ENCODE results near the gene PTPRT. TPM values are rescaled to one million over a fixed set of nuclear protein-coding genes. Genes with fewer than 3 reads are reported as not detected.

Gene PTPRT
- total RNA-seq, 2 experiments from 2014 or later, result not detected

DNA sequence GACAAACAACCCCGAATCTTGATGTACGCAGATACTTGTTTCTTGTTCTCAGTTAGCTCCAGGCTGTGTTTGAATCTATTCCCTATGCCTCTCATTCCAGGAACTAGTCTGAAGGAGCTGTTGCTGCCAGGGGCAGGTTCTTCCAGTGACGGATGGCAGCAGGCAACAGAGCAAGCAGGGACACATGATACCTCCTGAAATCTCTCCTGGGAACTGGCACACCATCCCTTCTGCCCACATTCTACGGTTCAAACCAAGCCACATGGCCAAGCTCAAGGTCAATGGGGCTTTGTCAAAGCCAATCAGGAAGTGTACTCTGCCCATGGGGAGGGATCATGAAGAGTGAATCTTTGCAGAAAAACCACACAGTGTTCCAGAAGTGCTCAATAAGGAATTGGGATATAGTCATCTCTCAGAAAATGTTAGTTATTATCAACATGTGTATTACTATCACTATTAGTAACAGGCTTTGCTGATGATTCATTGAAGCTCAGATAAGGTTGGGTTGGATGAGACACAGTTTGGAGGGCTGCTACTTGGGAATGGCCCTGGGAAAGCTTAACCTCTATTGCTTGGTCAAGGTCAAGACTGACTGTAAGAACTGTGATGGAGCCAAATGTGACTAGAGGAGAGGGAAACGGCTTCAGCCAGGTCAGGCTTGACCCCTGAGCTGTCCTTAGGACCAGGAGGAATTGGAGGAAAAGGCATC lies 454.9 kb downstream of the PTPRT start:
- H3K4me1 Mint-ChIP-seq, result no peaks in the 10 kb centered on the region
- no peak overlapping the region for H3K27ac Mint-ChIP-seq
- no peaks in the 10 kb centered on the region for H3K36me3 Mint-ChIP-seq
- peaks cover 8% of the 10 kb centered on the region for H3K9me3 Mint-ChIP-seq
- DNase-seq, result no peak
- H3K4me3 Mint-ChIP-seq, result no peak overlapping the region
- ATAC-seq (ENCODE audit: low read depth), result no peak
- POLR2A ChIA-PET, result no interaction called here
- no peaks in the 10 kb centered on the region for H3K27me3 Mint-ChIP-seq

DNA sequence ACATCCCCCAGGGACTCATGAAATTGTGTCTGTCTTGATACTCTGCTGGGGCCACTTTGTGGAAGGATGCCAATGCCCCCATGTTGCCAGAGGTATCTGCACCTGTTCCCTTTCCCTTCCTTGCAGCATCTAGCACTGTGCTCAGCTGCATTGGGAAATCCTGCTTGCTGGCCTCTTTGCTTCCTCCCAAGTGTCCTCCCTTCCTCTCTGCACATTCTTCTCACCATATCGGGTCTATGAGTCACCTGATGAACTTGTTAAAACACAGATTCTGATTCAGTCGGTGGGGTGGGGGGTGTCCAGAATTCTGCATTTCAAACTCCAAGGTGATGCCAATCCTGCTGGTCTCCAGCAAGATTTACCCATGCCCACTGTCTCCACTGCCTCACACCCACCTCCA lies 467.8 kb downstream of the PTPRT start:
- peaks cover 2% of the 10 kb centered on the region for H3K27me3 Mint-ChIP-seq
- H3K27ac Mint-ChIP-seq, result no peak overlapping the region
- POLR2A ChIA-PET, result no interaction called here

GRCh38 chr20:42714298-42715141 lies 475.2 kb downstream of the PTPRT start:
- H3K4me3 Mint-ChIP-seq, result no peak overlapping the region
- peaks cover 11% of the 10 kb centered on the region for H3K9me3 Mint-ChIP-seq
- H3K27me3 Mint-ChIP-seq, result no peaks in the 10 kb centered on the region
- ATAC-seq (ENCODE audit: low read depth), result no peak
- POLR2A ChIA-PET, result no interaction called here
- H3K4me1 Mint-ChIP-seq, result no peaks in the 10 kb centered on the region
- DNase-seq, result no peak
- no peaks in the 10 kb centered on the region for H3K36me3 Mint-ChIP-seq
- no peak overlapping the region for H3K27ac Mint-ChIP-seq

More for the DNA sequence above, 467.8 kb downstream of the PTPRT start:
- peaks cover 5% of the 10 kb centered on the region for H3K9me3 Mint-ChIP-seq
- DNase-seq, result no peak
- no peaks in the 10 kb centered on the region for H3K36me3 Mint-ChIP-seq
- no peaks in the 10 kb centered on the region for H3K4me1 Mint-ChIP-seq
- no peak for ATAC-seq (ENCODE audit: low read depth)
- H3K4me3 Mint-ChIP-seq, result no peak overlapping the region

- Mint-ChIP-seq H3K27me3 (no peaks in the 10 kb centered on the region), H3K4me3 (no peak overlapping the region), H3K36me3 (no peaks in the 10 kb centered on the region), H3K4me1 (no peaks in the 10 kb centered on the region), H3K27ac (no peak overlapping the region), H3K9me3 (peaks cover 14% of the 10 kb centered on the region)
- no peak for DNase-seq
- POLR2A ChIA-PET, result no interaction called here
- no peak for ATAC-seq (ENCODE audit: low read depth)
Observed at GRCh38 chr20:42708266-42708665, 481.4 kb downstream of the PTPRT start.

- no peak for ATAC-seq (ENCODE audit: low read depth)
- no peak overlapping the region for H3K27ac Mint-ChIP-seq
- H3K36me3 Mint-ChIP-seq, result no peaks in the 10 kb centered on the region
- H3K9me3 Mint-ChIP-seq, result peaks cover 19% of the 10 kb centered on the region
- POLR2A ChIA-PET, result no interaction called here
- H3K27me3 Mint-ChIP-seq, result no peaks in the 10 kb centered on the region
- no peak overlapping the region for H3K4me3 Mint-ChIP-seq
- DNase-seq, result no peak
- H3K4me1 Mint-ChIP-seq, result no peaks in the 10 kb centered on the region
Observed at GRCh38 chr20:42706759-42707158, 482.9 kb downstream of the PTPRT start.

GRCh38 chr20:42705550-42705949 lies 484.2 kb downstream of the PTPRT start:
- ATAC-seq (ENCODE audit: low read depth) (no peak), DNase-seq (no peak)
- Mint-ChIP-seq H3K27me3 (no peaks in the 10 kb centered on the region), H3K4me1 (no peaks in the 10 kb centered on the region), H3K4me3 (no peak overlapping the region), H3K27ac (no peak overlapping the region), H3K9me3 (peaks cover 14% of the 10 kb centered on the region), H3K36me3 (no peaks in the 10 kb centered on the region)
- POLR2A ChIA-PET, result no interaction called here

DNA sequence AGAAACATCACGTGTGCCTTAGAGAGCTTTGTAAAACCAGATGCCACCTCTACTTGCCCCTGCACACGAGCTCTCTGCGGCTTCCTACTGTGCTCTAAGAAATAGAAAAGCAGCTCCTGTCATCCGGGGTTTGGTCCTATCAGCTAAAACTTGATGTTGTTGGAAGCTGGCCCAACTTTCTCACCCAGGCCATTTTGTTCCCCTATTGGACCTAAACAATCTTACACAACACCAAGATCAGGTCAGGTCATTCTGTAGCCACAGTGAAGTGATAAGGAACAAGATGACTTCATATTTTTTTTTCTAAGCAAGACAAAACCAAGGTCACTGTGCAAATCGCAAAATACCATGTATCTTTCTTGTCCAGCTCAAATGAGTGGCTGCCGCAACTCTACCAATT lies 486.0 kb downstream of the PTPRT start:
- Mint-ChIP-seq H3K4me3 (no peak overlapping the region), H3K27ac (no peak overlapping the region), H3K9me3 (peaks cover 12% of the 10 kb centered on the region), H3K36me3 (no peaks in the 10 kb centered on the region), H3K4me1 (no peaks in the 10 kb centered on the region), H3K27me3 (no peaks in the 10 kb centered on the region)
- POLR2A ChIA-PET, result no interaction called here
- ATAC-seq (ENCODE audit: low read depth) (no peak), DNase-seq (no peak)

DNA sequence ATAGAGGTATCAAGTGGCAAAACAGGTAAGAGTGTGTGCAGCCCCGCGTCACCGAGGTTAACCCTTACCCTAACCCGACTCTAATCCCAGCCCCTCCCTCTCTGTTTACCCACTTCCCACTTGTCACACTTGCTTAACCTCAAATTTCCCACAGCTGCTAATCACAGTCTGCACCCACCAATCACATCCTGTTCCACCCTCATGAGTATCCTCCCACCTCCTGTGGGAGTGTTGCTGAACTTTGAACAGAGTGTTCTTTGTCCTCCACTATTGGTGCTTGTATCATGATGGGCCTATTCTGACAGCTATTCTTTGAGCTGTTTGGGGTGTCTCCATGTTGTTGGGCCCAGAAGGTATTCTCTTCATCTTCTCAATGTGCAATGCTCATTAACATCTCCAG lies 487.8 kb downstream of the PTPRT start:
- no peaks in the 10 kb centered on the region for H3K36me3 Mint-ChIP-seq

DNA sequence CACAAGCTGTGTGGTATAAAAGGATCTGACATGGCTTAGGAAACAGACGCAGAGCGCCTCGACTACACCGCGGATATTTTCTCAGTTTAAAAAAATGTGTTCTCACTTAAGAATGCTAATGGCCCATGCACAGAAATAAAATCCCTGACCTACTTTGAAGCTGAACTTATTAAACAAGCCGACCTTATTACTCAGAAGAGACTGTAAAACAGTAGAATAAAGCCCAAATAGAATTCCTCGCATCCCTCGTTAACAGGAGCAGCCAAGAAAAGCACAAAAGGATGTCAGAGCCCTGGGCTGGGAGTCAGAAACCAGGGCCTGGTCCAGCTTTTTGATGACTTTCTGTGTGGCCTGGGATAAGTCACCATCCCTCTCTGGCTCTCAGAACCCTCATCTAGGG lies 489.3 kb downstream of the PTPRT start:
- H3K4me1 Mint-ChIP-seq, result no peaks in the 10 kb centered on the region
- POLR2A ChIA-PET, result no interaction called here
- DNase-seq (no peak), ATAC-seq (ENCODE audit: low read depth) (no peak)
- no peaks in the 10 kb centered on the region for H3K36me3 Mint-ChIP-seq
- H3K27me3 Mint-ChIP-seq, result no peaks in the 10 kb centered on the region
- H3K4me3 Mint-ChIP-seq, result no peak overlapping the region
- H3K27ac Mint-ChIP-seq, result no peak overlapping the region
- peaks cover 12% of the 10 kb centered on the region for H3K9me3 Mint-ChIP-seq

More for the DNA sequence above, 487.8 kb downstream of the PTPRT start:
- no peaks in the 10 kb centered on the region for H3K27me3 Mint-ChIP-seq
- H3K27ac Mint-ChIP-seq, result no peak overlapping the region
- POLR2A ChIA-PET, result no interaction called here
- no peaks in the 10 kb centered on the region for H3K4me1 Mint-ChIP-seq
- ATAC-seq (ENCODE audit: low read depth) (no peak), DNase-seq (no peak)
- H3K9me3 Mint-ChIP-seq, result peaks cover 12% of the 10 kb centered on the region
- H3K4me3 Mint-ChIP-seq, result no peak overlapping the region

DNA sequence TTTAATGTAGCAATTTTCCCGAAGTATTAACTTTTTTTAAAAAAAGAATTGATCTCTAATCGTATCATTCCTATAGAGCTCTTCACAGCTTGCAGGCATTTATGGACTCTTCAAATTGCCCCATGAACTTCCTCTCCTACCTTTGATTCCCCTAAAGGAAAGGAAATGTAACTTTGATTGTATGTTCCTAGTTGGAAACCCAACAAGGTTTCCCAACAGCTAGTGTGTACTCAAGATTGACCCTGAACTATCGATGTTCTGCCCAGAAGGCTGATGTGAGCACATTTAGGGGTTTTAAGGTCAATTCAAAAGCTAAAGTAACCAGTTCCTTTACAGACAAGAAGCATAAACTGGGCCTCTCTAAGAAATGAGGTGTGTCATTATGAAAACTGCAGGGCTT lies 491.7 kb downstream of the PTPRT start:
- H3K4me1 Mint-ChIP-seq, result no peaks in the 10 kb centered on the region
- H3K9me3 Mint-ChIP-seq, result peaks cover 4% of the 10 kb centered on the region
- no peak overlapping the region for H3K27ac Mint-ChIP-seq
- no peaks in the 10 kb centered on the region for H3K27me3 Mint-ChIP-seq
- DNase-seq (no peak), ATAC-seq (ENCODE audit: low read depth) (no peak)
- POLR2A ChIA-PET, result no interaction called here
- no peak overlapping the region for H3K4me3 Mint-ChIP-seq
- no peaks in the 10 kb centered on the region for H3K36me3 Mint-ChIP-seq

DNA sequence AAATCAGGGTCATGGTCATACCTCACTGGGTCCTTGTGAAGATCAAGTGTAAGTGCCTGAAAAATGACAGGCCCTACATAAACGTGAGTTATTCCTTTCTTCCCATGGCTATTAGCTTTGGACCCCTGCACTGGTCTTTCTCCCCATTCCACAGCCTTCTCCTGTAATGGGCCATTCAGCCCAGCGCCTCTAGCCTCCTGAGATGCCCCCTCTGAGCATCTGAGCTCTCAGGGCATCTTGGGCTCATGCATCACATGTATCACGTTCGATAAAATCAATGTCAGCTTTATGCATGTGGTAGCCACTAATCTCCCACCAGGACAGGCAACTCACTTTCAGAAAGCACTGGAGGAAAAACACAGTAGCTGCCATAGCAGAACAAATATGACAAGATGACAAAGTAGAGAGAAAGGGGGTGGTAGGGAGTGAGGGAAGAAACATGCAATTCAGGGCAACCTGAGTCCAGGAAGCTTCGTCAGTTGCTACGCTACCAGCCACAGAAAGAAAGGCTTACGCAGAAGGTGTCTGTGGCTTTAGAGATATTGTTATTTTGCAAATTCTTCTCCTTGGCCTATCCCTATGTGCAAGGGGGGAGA lies 498.8 kb downstream of the PTPRT start:
- ATAC-seq (ENCODE audit: low read depth) (no peak), DNase-seq (no peak)
- Mint-ChIP-seq H3K4me1 (no peaks in the 10 kb centered on the region), H3K9me3 (peaks cover 2% of the 10 kb centered on the region), H3K27me3 (no peaks in the 10 kb centered on the region), H3K27ac (no peak overlapping the region), H3K4me3 (no peak overlapping the region), H3K36me3 (no peaks in the 10 kb centered on the region)
- POLR2A ChIA-PET, result no interaction called here

GRCh38 chr20:42688576-42688975 lies 501.1 kb downstream of the PTPRT start:
- H3K4me3 Mint-ChIP-seq, result no peak overlapping the region
- no peak overlapping the region for H3K27ac Mint-ChIP-seq
- ATAC-seq (ENCODE audit: low read depth) (no peak), DNase-seq (no peak)
- H3K4me1 Mint-ChIP-seq, result no peaks in the 10 kb centered on the region
- peaks cover 2% of the 10 kb centered on the region for H3K9me3 Mint-ChIP-seq
- no peaks in the 10 kb centered on the region for H3K27me3 Mint-ChIP-seq
- POLR2A ChIA-PET, result no interaction called here
- H3K36me3 Mint-ChIP-seq, result no peaks in the 10 kb centered on the region

- Mint-ChIP-seq H3K4me1 (no peaks in the 10 kb centered on the region), H3K4me3 (no peak overlapping the region), H3K36me3 (no peaks in the 10 kb centered on the region), H3K27me3 (no peaks in the 10 kb centered on the region), H3K9me3 (peaks cover 2% of the 10 kb centered on the region), H3K27ac (no peak overlapping the region)
- no peak for ATAC-seq (ENCODE audit: low read depth)
- POLR2A ChIA-PET, result no interaction called here
- no peak for DNase-seq
Observed at GRCh38 chr20:42686057-42686456, 503.6 kb downstream of the PTPRT start.

DNA sequence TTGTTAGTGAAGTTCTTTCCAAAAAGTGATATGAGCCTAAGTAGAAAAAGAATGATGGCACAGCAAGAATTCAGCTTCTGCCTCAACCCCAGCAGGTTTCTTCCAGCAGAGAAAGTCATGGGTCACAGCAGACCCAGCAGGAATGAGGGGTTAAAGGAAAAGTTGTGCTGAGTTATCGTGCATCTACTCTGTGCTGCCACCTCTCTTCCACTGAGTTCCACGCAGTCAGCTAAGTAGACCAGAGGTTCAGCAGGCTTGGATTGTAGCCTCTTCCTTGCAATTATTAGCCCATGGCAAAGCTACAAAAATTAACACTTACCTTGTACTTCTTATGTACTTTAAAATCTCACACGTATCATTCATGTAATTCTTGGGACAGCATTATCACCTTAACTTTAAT lies 510.8 kb downstream of the PTPRT start:
- Mint-ChIP-seq H3K27me3 (no peaks in the 10 kb centered on the region), H3K27ac (no peak overlapping the region), H3K36me3 (no peaks in the 10 kb centered on the region), H3K4me3 (no peak overlapping the region), H3K4me1 (no peaks in the 10 kb centered on the region), H3K9me3 (peaks cover 2% of the 10 kb centered on the region)
- no peak for DNase-seq
- POLR2A ChIA-PET, result no interaction called here
- no peak for ATAC-seq (ENCODE audit: low read depth)

Measured in activated naive CD8-positive, alpha-beta T cell treated with anti-CD3 and anti-CD28 coated beads, Interleukin-2, amount 10 ng/mL, durations not matched to agents 7 days and 5 days (primary cell).